HCT116 (cell line): ENCODE results near the gene SLC25A33.

Experiments
- CTCF ChIP-seq, 3 experiments: fragments of 200-600 bp in 1 of 3; sonication (generic) in 1 of 3; IDR thresholded peaks in 2 of 3; conservative IDR thresholded peaks in 1 of 3; 2 replicates each; pipeline ENCODE4 v1.5.1; 2012 to 2017; ENCODE audit warnings: low read depth in 2 of 3, low read length in 2 of 3, antibody characterized with exemption in 1 of 3, borderline replicate concordance in 1 of 3, control low read depth in 1 of 3, mild to moderate bottlenecking in 1 of 3, mixed read lengths in 1 of 3, mixed run types in 1 of 3, moderate library complexity in 1 of 3; ENCODE audit not compliant: insufficient read depth in 1 of 3
- EZH2 ChIP-seq: fragments of 200-600 bp; sonication (generic); IDR thresholded peaks from 2 replicates; pipeline ENCODE4 v1.6.1; 2017; ENCODE audit warnings: antibody characterized with exemption, mixed run types
- JUND ChIP-seq: IDR thresholded peaks from 2 replicates; pipeline ENCODE4 v1.6.1; 2012
- RAD21 ChIP-seq: IDR thresholded peaks from 2 replicates; pipeline ENCODE4 v1.6.1; 2012; ENCODE audit warnings: low read depth, mild to moderate bottlenecking
- YY1 ChIP-seq: IDR thresholded peaks from 2 replicates; pipeline ENCODE4 v1.6.1; 2011; ENCODE audit warnings: low read length, low read depth, moderate library complexity, mild to moderate bottlenecking; ENCODE audit not compliant: insufficient replicate concordance; ENCODE audit errors: extremely low read depth
- ZFX ChIP-seq: fragments of 450-650 bp; IDR thresholded peaks from 2 replicates; pipeline ENCODE4 v1.6.1; 2017
- ZNF274 ChIP-seq: fragments of 200-500 bp; sonication (Bioruptor generic); IDR thresholded peaks from 2 replicates; pipeline ENCODE4 v1.6.1; 2014; ENCODE audit warnings: mild to moderate bottlenecking, low read depth, low read length, inconsistent platforms

DNA sequence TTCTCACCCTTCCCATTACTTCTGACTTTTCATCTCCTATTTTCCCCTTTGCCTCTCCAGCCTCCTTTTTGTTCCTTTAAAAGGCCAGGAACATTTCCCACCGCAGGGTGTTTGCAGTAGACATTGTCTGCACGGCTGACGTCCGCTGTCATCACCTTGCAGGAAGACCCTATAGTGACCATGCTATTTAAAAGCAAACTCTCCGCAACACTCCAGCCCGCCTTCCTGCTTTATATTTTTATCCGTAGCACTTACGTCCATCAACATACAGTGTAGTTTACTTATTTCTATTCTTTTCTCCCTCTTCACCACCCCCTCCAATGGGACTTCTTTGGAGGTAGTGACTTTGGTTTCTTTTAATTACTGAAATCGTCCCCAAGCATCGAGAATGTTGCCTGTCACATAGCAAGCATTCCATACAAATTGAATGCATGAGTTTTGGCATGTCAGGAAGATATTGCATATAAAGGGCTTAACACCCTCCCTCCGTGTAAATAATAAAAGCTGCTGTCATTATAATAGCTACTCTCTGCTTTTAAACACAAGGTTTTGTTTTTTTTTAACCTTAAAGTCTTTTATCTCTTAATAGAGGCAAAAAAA is 19.8 kb downstream of the SLC25A33 start:
- TF ChIP-seq RAD21 (no peak), YY1 (no peak), CTCF (IDR thresholded peaks at IDR 0.05 in 2 of 3, conservative IDR thresholded peaks at IDR 0.05 in 1 of 3; ENCODE audit: borderline replicate concordance in 1 of 3, insufficient read depth in 1 of 3, low read depth in 2 of 3, low read length in 2 of 3) (no peak), JUND (no peak), EZH2 (no peak), ZNF274 (no peak), ZFX (no peak)
